SHP77 (cell line): ENCODE data around the gene CGAS.
A peak's percentile ranks its signal among the peaks of the same experiment; 100 is the strongest.
"Not testable (repeated sequence)": the region's sequence is repeated elsewhere in the genome, so short reads cannot be mapped to it uniquely, and the experiment has no call there.

ENCODE experiments used
- DNase-seq, 2 experiments: peaks; one replicate each; lab custom pipeline; 2025; lab: John Stamatoyannopoulos, UW

Gene CGAS

GRCh38 chr6:73395875-73396274, 56.2 kb downstream of the CGAS start:
- DNase-seq, result no peak

GRCh38 chr6:73394577-73395354, 57.3 kb downstream of the CGAS start, which contains the start of gene DDX43:
Gene DDX43, plus strand, starts transcription at chr6:73394828. Its CDS starts 78 bp downstream, at chr6:73394906.
- DNase-seq, result peak; percentile 68 to 71

- no peak for DNase-seq
Measured at GRCh38 chr6:73393278-73393677, 58.8 kb downstream of the CGAS start.

GRCh38 chr6:73392188-73392587, 59.9 kb downstream of the CGAS start:
- DNase-seq, result not testable (repeated sequence)

GRCh38 chr6:73391675-73392074, 60.4 kb downstream of the CGAS start:
- DNase-seq, result no peak

GRCh38 chr6:73389854-73390253, 62.2 kb downstream of the CGAS start:
- no peak for DNase-seq

GRCh38 chr6:73388800-73389512, 63.1 kb downstream of the CGAS start:
- DNase-seq, result peak; percentile 29 to 31

GRCh38 chr6:73388433-73388799, 63.7 kb downstream of the CGAS start:
- no peak for DNase-seq

GRCh38 chr6:73382462-73383113, 69.5 kb downstream of the CGAS start:
- no peak for DNase-seq

GRCh38 chr6:73381531-73381930, 70.6 kb downstream of the CGAS start:
- not testable (repeated sequence) for DNase-seq

GRCh38 chr6:73377225-73377624, 74.9 kb downstream of the CGAS start:
- DNase-seq, result no peak

- DNase-seq, result no peak
Measured at GRCh38 chr6:73375216-73375615, 76.9 kb downstream of the CGAS start.
